Measurements from ENCODE around the gene MGARP.
A peak's percentile ranks its signal among the peaks of the same experiment; 100 is the strongest.
"Not testable (repeated sequence)": the region's sequence is repeated elsewhere in the genome, so short reads cannot be mapped to it uniquely, and the experiment has no call there.

MGARP gene

GRCh38 chr4:139295206-139295941 lies 15.3 kb upstream of the MGARP start:
- DNase-seq = peak; percentile 94

- DNase-seq = no peak
Measured at GRCh38 chr4:139286186-139286698, 6.2 kb upstream of the MGARP start.

GRCh38 chr4:139282721-139283075 lies 2.7 kb upstream of the MGARP start:
- DNase-seq = no peak

- DNase-seq = no peak
Measured at GRCh38 chr4:139282065-139282720, 2.2 kb upstream of the MGARP start.

GRCh38 chr4:139278912-139279759 lies 889 bp downstream of the MGARP start:
- no peak for DNase-seq

- no peak for DNase-seq
Measured at GRCh38 chr4:139278485-139278884, 1.5 kb downstream of the MGARP start.

GRCh38 chr4:139275281-139275735 lies 4.7 kb downstream of the MGARP start:
- DNase-seq = no peak

GRCh38 chr4:139274790-139275189 lies 5.2 kb downstream of the MGARP start:
- DNase-seq = no peak

- no peak for DNase-seq
Measured at GRCh38 chr4:139273835-139274234, 6.2 kb downstream of the MGARP start.

- no peak for DNase-seq
Measured at GRCh38 chr4:139267301-139267700, 12.7 kb downstream of the MGARP start.

- DNase-seq = peak; percentile 76
Measured at GRCh38 chr4:139266583-139267257, 13.3 kb downstream of the MGARP start.

- DNase-seq = no peak
Measured at GRCh38 chr4:139266208-139266582, 13.8 kb downstream of the MGARP start.

GRCh38 chr4:139265654-139266053 lies 14.4 kb downstream of the MGARP start:
- peak; percentile 15 for DNase-seq

- no peak for DNase-seq
Measured at GRCh38 chr4:139256349-139256748, 23.7 kb downstream of the MGARP start.

- DNase-seq = not testable (repeated sequence)
Measured at GRCh38 chr4:139255581-139255980, 24.4 kb downstream of the MGARP start.

GRCh38 chr4:139253713-139254112 lies 26.3 kb downstream of the MGARP start:
- DNase-seq = no peak

- DNase-seq = peak; percentile 17
Measured at GRCh38 chr4:139253046-139253445, 27.0 kb downstream of the MGARP start.

- no peak for DNase-seq
Measured at GRCh38 chr4:139247700-139248238, 32.3 kb downstream of the MGARP start.

GRCh38 chr4:139247241-139247640 lies 32.8 kb downstream of the MGARP start:
- DNase-seq = no peak

GRCh38 chr4:139246166-139246565 lies 33.9 kb downstream of the MGARP start:
- DNase-seq = no peak

GRCh38 chr4:139245590-139245989 lies 34.4 kb downstream of the MGARP start:
- DNase-seq = no peak
